Measurements from ENCODE around the gene RGS4. TPM values are rescaled to one million over a fixed set of nuclear protein-coding genes. Genes with fewer than 3 reads are reported as not detected.
A peak's percentile ranks its signal among the peaks of the same experiment; 100 is the strongest.

RGS4 gene
- total RNA-seq (10 to 100 TPM in 1 of 4 donors, 1 to 10 TPM in 3; 6.8 to 15.7 (median 8.9) TPM), polyA plus RNA-seq (1 to 10 TPM in 1 of 3 donors, under 1 TPM in 1, not detected in 1; 0.23 to 1.6 TPM)

DNA sequence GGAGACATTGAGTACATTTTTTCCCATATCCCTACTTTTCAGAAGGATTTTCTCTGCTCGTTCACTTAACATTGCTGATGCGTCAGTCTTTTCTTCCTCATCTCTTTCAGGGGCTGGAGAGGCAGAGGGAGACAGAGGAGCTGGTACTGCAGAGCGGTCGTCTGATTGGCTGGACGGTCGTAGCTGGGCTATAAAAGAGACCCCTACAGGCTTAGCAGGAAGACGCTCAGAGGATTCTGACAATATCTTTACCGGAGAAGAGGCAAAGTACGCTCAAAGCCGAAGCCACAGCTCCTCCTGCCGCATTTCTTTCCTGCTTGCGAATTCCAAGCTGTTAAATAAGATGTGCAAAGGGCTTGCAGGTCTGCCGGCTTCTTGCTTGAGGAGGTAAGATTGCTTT lies at the start of gene RGS4:
RGS4 (plus strand) TSS at position 220 of the 400 bp plus-strand sequence; CDS start at position 344, 124 bp downstream.
- DNase-seq = peak; percentile 79
- intact Hi-C loops (cut with DNase I) = loop anchor here (2.0 kb wide), 1 partner anchor 190 kb away; no protein-coding TSS in a partner anchor
- Histone ChIP-seq H3K9me3 (no peaks in the 10 kb centered on the region), H3K36me3 (peaks cover 0 to 12% (median under 1%) of the 10 kb centered on the region in 4 donors), H3K4me1 (peaks cover 0 to 32% (median 16%) of the 10 kb centered on the region in 4 donors), H3K4me3 (peak within 1 kb of the TSS; percentile 11 to 48 (median 40)), H3K27me3 (no peaks in the 10 kb centered on the region), H3K27ac (peak within 1 kb of the TSS; percentile 41 to 54 (median 49))
- WGBS, 2 donors = 2 to 3% methylated on average over 13 of the region's 13 CpGs
- TF ChIP-seq EP300 (IDR thresholded peaks at IDR 0.05) (no peak), POLR2AphosphoS5 (IDR thresholded peaks at IDR 0.05) (peak in 3 of 4 donors; percentile 48 to 53 (median 50)), POLR2A (IDR thresholded peaks at IDR 0.05) (no peak)
- TF ChIP-seq, protein P1, sequence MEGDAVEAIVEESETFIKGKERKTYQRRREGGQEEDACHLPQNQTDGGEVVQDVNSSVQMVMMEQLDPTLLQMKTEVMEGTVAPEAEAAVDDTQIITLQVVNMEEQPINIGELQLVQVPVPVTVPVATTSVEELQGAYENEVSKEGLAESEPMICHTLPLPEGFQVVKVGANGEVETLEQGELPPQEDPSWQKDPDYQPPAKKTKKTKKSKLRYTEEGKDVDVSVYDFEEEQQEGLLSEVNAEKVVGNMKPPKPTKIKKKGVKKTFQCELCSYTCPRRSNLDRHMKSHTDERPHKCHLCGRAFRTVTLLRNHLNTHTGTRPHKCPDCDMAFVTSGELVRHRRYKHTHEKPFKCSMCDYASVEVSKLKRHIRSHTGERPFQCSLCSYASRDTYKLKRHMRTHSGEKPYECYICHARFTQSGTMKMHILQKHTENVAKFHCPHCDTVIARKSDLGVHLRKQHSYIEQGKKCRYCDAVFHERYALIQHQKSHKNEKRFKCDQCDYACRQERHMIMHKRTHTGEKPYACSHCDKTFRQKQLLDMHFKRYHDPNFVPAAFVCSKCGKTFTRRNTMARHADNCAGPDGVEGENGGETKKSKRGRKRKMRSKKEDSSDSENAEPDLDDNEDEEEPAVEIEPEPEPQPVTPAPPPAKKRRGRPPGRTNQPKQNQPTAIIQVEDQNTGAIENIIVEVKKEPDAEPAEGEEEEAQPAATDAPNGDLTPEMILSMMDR (IDR thresholded peaks at IDR 0.05) = peak in 1 of 4 experiments; percentile 33

DNA sequence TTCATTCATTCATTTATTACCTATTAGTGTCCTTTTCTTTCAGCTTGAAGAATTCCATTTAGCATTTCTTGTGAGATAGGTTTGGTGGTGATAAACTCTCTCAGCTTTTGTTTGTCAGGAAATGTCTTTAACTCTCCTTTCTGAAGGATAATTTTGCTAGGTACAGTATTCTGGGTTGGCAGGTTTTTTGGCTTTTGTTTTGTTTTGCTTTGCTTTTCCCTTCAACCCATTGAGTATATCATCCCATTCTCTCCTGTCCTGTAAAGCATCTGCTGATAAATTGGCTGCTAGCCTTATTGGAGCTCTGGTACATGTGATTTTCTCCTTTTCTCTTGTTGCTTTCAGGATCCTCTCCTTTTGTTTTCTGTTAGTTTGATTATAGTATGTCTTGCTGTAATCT lies 47.0 kb upstream of the RGS4 start:
- Histone ChIP-seq H3K4me3 (no peak overlapping the region), H3K27ac (no peak overlapping the region), H3K36me3 (no peaks in the 10 kb centered on the region), H3K27me3 (no peaks in the 10 kb centered on the region), H3K9me3 (peaks cover 0 to 6% (median 3%) of the 10 kb centered on the region in 4 donors), H3K4me1 (no peaks in the 10 kb centered on the region)
- intact Hi-C loops (cut with DNase I) = no loop called here
- no peak for TF ChIP-seq POLR2A (IDR thresholded peaks at IDR 0.05)
- TF ChIP-seq POLR2AphosphoS5 (IDR thresholded peaks at IDR 0.05) = no peak
- no peak for TF ChIP-seq EP300 (IDR thresholded peaks at IDR 0.05)
- TF ChIP-seq, protein P1 (IDR thresholded peaks at IDR 0.05) = no peak
- no peak for DNase-seq

DNA sequence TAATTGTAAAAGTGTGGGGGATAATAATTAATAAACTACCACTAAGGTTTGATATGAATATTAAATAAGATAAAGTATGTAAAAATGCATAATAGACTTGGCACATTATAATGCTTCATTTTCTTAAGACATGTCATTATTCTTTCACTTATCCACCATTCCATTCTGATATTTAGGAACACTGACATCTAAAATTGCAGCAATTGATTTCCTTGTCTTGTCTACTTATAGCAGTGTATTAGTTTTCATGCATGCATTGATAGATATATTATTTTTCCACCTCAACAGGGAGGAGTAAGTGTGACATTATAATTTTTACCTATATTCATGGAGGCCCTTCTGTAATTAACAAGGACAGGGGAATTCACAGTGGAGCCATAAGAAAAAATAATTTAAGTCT lies 41.6 kb upstream of the RGS4 start:
- Histone ChIP-seq H3K27me3 (no peaks in the 10 kb centered on the region), H3K4me3 (no peak overlapping the region), H3K4me1 (no peaks in the 10 kb centered on the region), H3K36me3 (no peaks in the 10 kb centered on the region), H3K9me3 (peaks cover 0 to 3% (median 0%) of the 10 kb centered on the region in 4 donors), H3K27ac (no peak overlapping the region)
- TF ChIP-seq EP300 (IDR thresholded peaks at IDR 0.05) (no peak), POLR2A (IDR thresholded peaks at IDR 0.05) (no peak), POLR2AphosphoS5 (IDR thresholded peaks at IDR 0.05) (no peak)
- TF ChIP-seq, protein P1 (IDR thresholded peaks at IDR 0.05) = no peak
- no peak for DNase-seq
- intact Hi-C loops (cut with DNase I) = no loop called here

DNA sequence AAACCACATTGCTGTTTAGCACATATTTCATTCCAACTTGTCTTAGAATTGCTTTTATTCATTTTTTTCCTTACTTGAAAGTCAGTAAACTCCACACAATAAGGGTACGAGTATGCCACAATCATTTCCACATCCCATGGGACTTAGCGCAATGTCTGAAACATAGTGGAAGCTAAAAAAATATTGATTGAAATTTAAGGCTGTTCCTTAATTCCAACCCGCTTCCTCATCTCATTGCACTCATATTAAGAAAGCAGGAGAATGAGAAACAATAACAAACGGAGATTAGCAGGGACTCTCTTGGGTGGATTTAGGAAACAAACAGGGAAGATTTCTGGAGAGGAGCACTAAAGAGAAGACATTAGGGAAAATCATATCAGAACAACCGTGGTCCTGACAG lies 39.3 kb upstream of the RGS4 start:
- H3K4me3 ChIP-seq = no peak overlapping the region
- intact Hi-C loops (cut with DNase I) = no loop called here
- TF ChIP-seq POLR2A (IDR thresholded peaks at IDR 0.05) (no peak), EP300 (IDR thresholded peaks at IDR 0.05) (no peak), POLR2AphosphoS5 (IDR thresholded peaks at IDR 0.05) (no peak)
- TF ChIP-seq, protein P1 (IDR thresholded peaks at IDR 0.05) = no peak

More for the DNA sequence above, 39.3 kb upstream of the RGS4 start:
- H3K4me1 ChIP-seq = no peaks in the 10 kb centered on the region
- DNase-seq = no peak
- WGBS, 2 donors = 75 to 89% methylated on average over 5 of the region's 5 CpGs
- H3K27ac ChIP-seq = no peak overlapping the region
- no peaks in the 10 kb centered on the region for H3K36me3 ChIP-seq
- no peaks in the 10 kb centered on the region for H3K27me3 ChIP-seq
- no peaks in the 10 kb centered on the region for H3K9me3 ChIP-seq
